GM12892 (cell line): ENCODE measurements around the gene ESR1.

Experiments
- DNase-seq: peaks from one replicate; pipeline ENCODE4 v3.0.0; 2011; ENCODE audit not compliant: insufficient read length
- FAIRE-seq: peaks from 2 replicates; lab custom pipeline; 2011; peaks lifted over from hg19 to GRCh38; lab: Jason Lieb, UNC
- POLR2A ChIP-seq: IDR thresholded peaks from 2 replicates; pipeline ENCODE4 v1.6.1; 2011; ENCODE audit warnings: low read depth, low read length, control low read depth
- POLR2AphosphoS5 ChIP-seq: IDR thresholded peaks from 2 replicates; pipeline ENCODE4 v1.6.1; 2011; ENCODE audit warnings: low read depth, low read length, control low read depth
- TAF1 ChIP-seq: IDR thresholded peaks from 2 replicates; pipeline ENCODE4 v1.6.1; 2011; ENCODE audit warnings: low read depth, mild to moderate bottlenecking, control low read depth, low read length, borderline replicate concordance

The ESR1 gene

DNA sequence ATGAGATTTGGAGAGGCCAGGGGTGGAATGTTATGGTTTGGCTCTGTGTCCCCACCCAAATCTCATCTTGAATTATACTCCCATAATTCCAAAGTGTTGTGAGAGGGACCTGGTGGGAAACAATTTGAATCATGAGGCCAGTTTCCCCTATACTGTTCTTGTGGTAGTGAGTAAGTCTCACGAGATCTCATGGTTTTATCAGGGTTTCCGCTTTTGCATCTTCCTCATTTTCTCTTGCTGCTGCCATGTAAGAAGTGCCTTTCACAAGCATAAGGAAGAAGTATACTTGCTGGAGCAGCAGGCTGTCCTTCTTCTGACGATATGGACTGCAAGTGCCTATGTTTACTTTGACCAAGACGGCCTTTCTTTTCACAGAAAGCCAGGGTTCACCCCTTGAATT is 270.5 kb downstream of the ESR1 start:
- TF ChIP-seq TAF1 = no peak
- no peak for TF ChIP-seq POLR2AphosphoS5
- no peak for TF ChIP-seq POLR2A
- FAIRE-seq = no peak
- DNase-seq = no peak

DNA sequence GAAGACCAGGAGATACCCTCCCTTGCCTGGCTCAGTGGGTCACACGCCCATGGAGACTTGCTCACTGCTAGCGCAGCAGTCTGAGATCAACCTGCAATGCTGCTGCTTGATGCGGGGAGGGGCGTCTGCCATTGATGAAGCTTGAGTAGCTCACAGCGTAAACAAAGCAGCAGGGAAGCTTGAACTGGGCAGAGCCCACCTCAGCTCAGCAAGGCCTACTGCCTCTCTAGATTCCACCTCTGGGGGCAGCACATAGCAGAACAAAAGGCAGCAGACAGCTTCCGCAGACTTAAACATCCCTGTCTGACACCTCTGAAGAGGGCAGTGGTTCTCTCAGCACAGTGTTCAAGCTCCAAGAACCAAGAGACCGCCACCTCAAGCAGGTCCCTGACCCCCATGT is 271.3 kb downstream of the ESR1 start:
- FAIRE-seq (no peak), DNase-seq (no peak)
- TF ChIP-seq POLR2AphosphoS5 = no peak
- TF ChIP-seq TAF1 = no peak
- no peak for TF ChIP-seq POLR2A

DNA sequence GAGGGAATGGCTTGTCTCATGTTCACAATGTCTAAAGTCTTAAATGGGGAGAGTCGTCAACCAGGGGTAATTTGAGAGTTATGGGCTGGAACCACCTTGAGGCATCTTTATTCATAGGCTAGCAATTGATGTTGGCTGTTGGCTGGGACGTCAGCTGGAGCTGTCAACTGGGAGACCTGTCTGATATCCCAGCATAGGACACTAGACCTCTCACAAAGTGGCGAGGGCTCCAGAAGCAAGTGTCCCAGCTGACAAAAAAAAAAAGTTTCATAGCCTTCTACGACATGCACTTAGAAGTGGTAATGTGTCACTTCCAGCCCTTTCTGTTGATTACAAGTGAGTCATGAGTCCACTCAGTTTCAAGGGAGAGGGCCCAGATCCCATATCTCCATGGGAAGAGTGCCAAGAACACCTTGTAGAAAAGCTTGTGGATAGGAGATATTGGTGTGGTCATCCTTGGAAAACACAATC is 278.0 kb downstream of the ESR1 start:
- DNase-seq (no peak), FAIRE-seq (no peak)
- TF ChIP-seq POLR2A = no peak
- TF ChIP-seq TAF1 = no peak
- TF ChIP-seq POLR2AphosphoS5 = no peak

DNA sequence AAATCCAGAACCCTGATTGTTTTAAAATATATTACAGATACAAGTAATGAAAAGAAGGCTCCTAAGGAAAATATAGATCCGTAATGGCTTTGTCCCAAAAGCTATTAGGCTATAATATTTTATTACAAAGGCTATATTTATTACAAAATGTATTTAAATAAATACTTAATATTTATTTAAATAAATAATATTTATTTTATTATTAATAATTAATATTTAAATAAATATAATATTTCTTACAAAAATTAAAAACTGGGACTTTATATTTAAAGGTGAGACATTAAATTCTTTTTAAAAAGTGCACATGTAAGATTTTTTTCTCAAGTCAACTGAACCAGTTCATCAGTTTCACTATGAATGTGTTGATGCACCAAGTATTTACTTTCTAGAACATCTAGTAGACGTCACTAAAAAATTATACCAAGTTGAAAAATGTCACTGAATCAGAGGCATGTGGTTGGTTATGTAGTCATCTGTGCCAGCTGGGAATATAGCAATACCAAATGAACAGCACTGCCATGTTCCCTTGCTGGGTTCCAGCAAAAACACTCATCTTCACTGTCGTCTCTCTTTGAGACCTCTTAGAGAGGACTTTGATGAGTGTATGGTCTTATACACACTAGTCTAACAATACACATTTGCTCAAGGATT is 278.9 kb downstream of the ESR1 start:
- no peak for TF ChIP-seq POLR2AphosphoS5
- TF ChIP-seq POLR2A = no peak
- no peak for TF ChIP-seq TAF1
- DNase-seq (no peak), FAIRE-seq (no peak)

DNA sequence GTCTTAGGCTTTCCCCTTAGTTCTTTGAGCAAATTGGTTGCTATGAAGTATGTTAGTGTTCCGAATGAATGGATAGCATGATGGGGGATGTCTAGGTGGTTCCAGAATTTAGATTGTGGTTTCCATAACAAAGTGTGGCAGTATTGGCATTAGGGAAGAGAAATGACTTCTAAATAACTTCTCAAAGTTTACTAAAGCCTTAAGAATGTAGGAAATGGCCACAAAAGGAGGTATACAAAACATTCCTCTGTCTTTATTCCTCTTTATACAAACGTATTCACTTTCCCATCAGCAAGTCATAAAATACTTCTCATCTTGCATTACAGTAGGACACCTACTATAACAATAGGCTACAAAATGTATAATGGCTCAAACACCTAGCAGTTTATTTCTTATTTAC is 279.6 kb downstream of the ESR1 start:
- FAIRE-seq (no peak), DNase-seq (no peak)
- TF ChIP-seq TAF1 = no peak
- TF ChIP-seq POLR2AphosphoS5 = no peak
- TF ChIP-seq POLR2A = no peak

DNA sequence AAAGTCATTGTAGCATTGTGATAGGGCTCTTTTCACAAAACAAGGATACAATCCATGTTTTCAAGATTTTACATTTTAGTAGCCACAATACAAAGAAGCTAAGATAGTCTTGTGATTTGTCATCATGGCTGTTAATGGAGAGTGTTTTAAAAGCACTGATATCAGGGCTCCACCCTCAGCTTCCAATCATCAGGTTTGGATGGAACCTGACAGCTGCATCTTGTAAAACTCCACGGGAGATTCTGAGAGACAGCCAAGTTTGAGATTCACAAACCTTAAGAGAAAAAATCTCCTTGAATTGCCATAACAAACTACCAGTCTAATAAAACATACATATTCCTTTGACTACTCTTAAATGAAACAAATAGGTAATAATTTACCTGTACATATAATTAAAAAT is 280.2 kb downstream of the ESR1 start:
- TF ChIP-seq TAF1 (no peak), POLR2A (no peak), POLR2AphosphoS5 (no peak)
- FAIRE-seq = no peak
- no peak for DNase-seq

DNA sequence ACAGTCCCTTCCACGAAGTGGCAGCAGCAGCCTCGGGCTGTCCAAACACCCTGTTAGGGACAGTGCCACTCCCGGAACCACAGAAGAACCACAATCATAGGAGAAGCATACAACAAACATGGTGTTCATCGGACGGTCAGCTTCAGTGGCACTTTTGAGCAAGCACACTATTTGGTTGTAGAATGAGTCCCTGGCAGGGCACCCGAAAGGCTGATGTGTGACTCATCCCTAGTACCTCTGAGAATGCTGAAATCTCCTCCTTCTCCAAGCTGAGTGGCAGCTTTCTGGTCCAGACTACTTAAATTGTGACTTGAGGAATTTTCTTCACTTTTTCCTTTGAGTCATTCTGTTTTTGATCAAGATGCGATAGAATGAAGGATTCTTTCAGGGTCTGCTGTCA is 282.5 kb downstream of the ESR1 start:
- no peak for TF ChIP-seq POLR2A
- DNase-seq (no peak), FAIRE-seq (no peak)

DNA sequence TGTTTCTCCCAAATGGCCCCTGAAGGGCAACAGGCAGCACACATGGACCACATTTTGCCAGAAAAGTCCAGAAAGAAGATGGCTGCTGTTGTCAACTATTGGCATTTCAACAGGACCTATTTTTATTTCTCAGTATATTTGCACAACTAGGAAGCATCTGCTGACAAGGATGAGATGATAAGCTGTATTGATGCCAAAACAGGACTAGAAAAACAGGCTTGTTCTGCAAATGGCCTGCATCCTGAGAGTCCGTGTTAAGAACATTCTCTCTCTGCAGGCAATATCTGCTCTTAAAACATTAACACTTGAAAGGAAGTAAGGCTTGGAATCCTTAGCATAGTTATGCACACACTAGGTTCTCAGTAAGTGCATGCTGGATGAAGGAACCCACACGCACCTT is 283.7 kb downstream of the ESR1 start:
- no peak for TF ChIP-seq POLR2AphosphoS5
- TF ChIP-seq TAF1 = no peak
- no peak for TF ChIP-seq POLR2A
- DNase-seq = no peak
- no peak for FAIRE-seq

DNA sequence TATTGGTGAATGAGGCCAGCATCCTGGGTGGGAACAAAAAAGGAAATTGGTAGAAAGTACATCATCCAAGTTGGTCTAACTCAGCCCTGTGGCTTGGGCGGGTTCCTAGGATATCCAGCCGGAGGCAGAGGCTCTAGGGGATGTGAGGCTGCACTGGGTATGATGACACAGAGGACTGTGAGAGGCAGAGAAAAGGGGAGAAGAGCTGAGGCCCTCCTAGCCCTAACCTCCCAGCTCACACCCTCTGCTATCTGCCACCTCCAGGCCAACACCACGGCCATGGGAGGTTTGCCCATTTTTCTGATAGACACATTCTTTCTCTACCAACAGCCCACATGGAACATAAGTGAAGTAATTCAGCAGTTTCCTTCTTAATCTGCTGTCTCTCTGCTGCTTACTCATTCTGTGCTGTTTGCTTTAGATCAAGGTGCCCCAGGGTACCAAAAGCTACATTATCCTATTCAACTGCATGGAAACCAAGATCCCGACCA is 284.4 kb downstream of the ESR1 start:
- TF ChIP-seq POLR2A (no peak), POLR2AphosphoS5 (no peak), TAF1 (no peak)
- DNase-seq (no peak), FAIRE-seq (no peak)

DNA sequence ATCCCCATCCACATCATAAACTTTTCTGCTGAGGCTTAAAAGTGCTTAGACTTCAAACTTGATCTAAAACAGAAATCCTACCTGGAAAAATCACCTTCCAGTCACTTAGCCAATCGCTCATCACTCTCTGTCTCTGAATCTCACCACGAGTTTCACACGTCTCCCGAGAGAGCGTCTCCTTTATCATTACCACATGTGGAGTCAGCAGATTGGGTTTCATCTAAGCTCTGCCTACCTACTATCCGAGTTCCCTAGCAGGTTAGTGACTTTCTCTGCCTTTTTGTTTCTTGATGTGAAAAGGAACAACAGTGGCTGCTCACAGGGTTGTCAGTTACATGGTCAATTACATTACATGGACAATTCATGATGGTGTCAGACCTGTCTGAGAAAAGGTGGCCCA is 286.2 kb downstream of the ESR1 start:
- no peak for FAIRE-seq
- no peak for DNase-seq
- TF ChIP-seq POLR2A (no peak), POLR2AphosphoS5 (no peak), TAF1 (no peak)

DNA sequence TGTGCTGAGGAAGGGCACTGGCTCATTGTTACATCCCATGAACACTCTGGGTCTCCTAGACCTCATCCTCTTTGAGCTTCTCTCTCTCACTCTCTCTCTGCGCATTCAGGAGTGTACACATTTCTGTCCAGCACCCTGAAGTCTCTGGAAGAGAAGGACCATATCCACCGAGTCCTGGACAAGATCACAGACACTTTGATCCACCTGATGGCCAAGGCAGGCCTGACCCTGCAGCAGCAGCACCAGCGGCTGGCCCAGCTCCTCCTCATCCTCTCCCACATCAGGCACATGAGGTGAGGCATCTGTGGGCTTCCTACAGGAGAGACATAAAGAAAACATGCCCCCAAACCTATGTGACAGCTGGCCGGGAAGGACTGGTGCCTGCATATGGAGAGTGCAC is 286.8 kb downstream of the ESR1 start:
- FAIRE-seq (no peak), DNase-seq (no peak)
- TF ChIP-seq TAF1 = no peak
- TF ChIP-seq POLR2AphosphoS5 = no peak
- TF ChIP-seq POLR2A = no peak

DNA sequence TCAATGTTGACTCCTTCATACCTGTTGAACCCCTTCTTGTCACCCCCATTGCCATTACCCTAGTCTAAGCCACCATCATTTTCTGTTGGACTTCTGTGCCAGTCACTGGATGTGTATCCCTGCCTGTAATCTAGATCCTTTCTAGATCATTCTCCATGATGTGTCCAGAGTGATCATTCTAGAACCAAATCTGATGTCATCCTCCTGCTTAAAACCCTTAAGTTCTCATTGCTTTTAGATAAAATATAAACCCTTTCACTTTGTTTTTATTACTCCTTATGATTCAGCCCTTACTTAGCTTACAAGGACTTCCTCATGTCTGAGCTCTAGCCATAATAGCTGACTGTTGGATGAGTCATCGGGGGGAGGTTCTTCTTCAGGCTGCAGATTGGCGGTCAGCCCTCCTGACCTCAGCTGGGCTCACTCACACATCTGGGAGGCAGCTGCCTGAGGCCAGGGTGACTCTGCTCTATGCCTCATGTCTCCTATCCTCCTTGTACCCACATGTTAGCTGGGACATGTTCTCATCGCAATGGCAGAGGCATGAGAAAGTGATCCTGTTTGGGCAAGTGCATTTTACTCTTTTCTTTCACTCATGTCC is 287.6 kb downstream of the ESR1 start:
- TF ChIP-seq POLR2A (no peak), TAF1 (no peak), POLR2AphosphoS5 (no peak)
- no peak for DNase-seq
- FAIRE-seq = no peak
